GM19468 (cell line): ENCODE measurements around the gene INPP5A.
"Not testable (repeated sequence)": the region's sequence is repeated elsewhere in the genome, so short reads cannot be mapped to it uniquely, and the experiment has no call there.

ENCODE experiments used
- ATAC-seq: cut with Tn5 transposase; IDR thresholded peaks from one replicate; pipeline ENCODE4 v1.9.1; 2021; ENCODE audit warnings: mild to moderate bottlenecking, moderate library complexity, moderate number of reproducible peaks; ENCODE audit not compliant: unreplicated experiment; ENCODE audit errors: extremely low read depth

INPP5A gene

GRCh38 chr10:132763545-132763944, 226.0 kb downstream of the INPP5A start:
- no peak for ATAC-seq

- no peak for ATAC-seq
Measured at GRCh38 chr10:132764108-132764507, 226.5 kb downstream of the INPP5A start.

- ATAC-seq: no peak
Measured at GRCh38 chr10:132765435-132765834, 227.8 kb downstream of the INPP5A start.

- no peak for ATAC-seq
Measured at GRCh38 chr10:132766291-132766690, 228.7 kb downstream of the INPP5A start.

GRCh38 chr10:132768346-132769248, 231.0 kb downstream of the INPP5A start:
- ATAC-seq: no peak

- ATAC-seq: no peak
Measured at GRCh38 chr10:132770061-132771021, 232.8 kb downstream of the INPP5A start.

GRCh38 chr10:132772816-132773215, 235.2 kb downstream of the INPP5A start:
- ATAC-seq: not testable (repeated sequence)

GRCh38 chr10:132774181-132774901, 236.8 kb downstream of the INPP5A start:
- ATAC-seq: no peak

- no peak for ATAC-seq
Measured at GRCh38 chr10:132774902-132775863, 237.6 kb downstream of the INPP5A start.

GRCh38 chr10:132776186-132776585, 238.6 kb downstream of the INPP5A start:
- ATAC-seq: no peak

GRCh38 chr10:132776821-132777220, 239.2 kb downstream of the INPP5A start:
- ATAC-seq: no peak

GRCh38 chr10:132777441-132777840, 239.9 kb downstream of the INPP5A start:
- ATAC-seq: no peak

GRCh38 chr10:132779549-132780294, 242.1 kb downstream of the INPP5A start:
- no peak for ATAC-seq

GRCh38 chr10:132780356-132780755, 242.8 kb downstream of the INPP5A start:
- no peak for ATAC-seq

GRCh38 chr10:132781556-132781955, 244.0 kb downstream of the INPP5A start:
- no peak for ATAC-seq

GRCh38 chr10:132783165-132783939, 245.8 kb downstream of the INPP5A start:
- ATAC-seq: no peak

GRCh38 chr10:132783940-132784865, 246.6 kb downstream of the INPP5A start:
- no peak for ATAC-seq
